HG03354 (cell line): ENCODE measurements around the gene KLHL18.
"Not testable (repeated sequence)": the region's sequence is repeated elsewhere in the genome, so short reads cannot be mapped to it uniquely, and the experiment has no call there.

Experiments used
- ATAC-seq: cut with Tn5 transposase; IDR thresholded peaks from one replicate; pipeline ENCODE4 v1.9.1; 2021; ENCODE audit warnings: mild to moderate bottlenecking; ENCODE audit not compliant: unreplicated experiment, poor library complexity, severe bottlenecking

Gene KLHL18

DNA sequence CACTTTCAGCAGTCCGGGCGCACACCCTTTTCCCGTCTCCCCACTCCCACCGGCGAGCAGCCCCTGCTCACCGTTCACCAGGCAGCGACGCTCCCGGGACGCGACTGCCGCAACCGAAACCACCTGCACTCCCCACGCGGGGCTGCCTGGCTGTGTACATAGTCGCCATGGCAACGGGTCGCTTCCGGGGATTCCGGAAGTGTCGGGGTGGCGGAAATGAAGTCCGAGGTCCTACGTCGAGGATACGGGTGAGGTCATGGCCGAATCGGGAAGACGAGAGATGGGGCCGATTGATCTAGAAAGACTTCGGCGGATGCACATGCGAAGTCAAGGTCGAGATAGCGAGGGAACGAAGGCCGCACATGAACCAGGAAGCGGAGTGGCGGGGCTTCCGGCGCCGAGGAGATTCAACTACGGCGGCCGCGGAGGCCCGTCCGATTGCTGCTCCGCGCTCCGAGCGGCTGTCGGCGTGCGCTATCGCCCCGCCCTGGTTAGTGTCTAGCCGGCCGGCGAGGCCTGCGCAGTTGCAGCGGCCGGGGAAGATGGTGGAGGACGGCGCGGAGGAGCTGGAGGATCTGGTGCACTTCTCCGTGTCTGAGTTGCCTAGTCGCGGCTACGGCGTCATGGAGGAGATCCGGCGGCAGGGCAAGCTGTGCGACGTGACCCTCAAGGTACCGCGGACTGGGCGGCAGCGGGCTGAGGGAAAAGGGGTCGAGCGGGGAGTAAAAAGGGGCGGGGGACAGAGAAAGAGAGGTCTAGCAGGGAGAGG is at the start of gene KLHL18, which contains the start of gene KIF9:
Gene KLHL18 (plus strand): TSS at position 521 of the 769 bp plus-strand sequence. CDS start 22 bp downstream, at position 543.
Gene KIF9 (minus strand): TSS at position 376 of the 769 bp plus-strand sequence. CDS start 5,425 bp downstream, outside the sequence.
- ATAC-seq = peak; percentile 81

DNA sequence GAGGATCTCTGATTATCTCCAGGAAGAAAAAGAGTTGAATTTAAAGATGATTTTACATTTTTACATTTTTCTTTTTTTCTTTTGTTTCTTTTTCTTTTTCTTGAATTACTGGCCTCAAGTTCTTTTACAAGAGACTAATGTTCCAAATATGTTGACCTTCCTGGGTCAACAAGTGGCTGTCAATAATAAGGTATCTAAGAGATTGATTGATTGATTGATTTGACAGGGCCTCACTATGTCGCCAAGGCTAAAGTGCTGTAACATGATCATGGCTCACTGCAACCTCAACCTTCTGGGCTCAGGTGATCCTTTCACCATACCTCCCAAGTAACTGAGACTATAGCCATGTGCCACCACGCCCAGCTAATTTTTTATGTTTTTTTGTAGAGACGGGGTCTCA is 44.7 kb upstream of the KLHL18 start:
- no peak for ATAC-seq

DNA sequence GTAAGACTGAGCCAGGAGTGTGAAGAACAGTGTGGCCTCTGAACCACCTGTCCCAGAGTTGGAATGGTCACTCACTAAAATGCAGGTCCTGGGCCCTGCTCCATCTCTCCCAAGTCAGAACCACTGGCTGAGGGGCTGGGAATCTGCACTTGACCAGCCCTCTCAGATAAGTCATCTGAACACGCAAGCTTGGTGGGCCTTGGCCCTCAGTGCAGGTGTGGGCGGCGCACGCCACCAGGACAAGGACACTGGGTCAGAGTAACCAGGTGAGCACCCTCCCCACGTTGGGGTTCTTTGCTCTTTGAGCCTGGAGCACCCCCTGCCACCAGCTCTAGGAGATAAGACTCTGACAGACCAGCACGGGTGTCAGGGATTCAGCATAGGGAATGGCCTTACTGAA is 42.8 kb upstream of the KLHL18 start:
- ATAC-seq = no peak

DNA sequence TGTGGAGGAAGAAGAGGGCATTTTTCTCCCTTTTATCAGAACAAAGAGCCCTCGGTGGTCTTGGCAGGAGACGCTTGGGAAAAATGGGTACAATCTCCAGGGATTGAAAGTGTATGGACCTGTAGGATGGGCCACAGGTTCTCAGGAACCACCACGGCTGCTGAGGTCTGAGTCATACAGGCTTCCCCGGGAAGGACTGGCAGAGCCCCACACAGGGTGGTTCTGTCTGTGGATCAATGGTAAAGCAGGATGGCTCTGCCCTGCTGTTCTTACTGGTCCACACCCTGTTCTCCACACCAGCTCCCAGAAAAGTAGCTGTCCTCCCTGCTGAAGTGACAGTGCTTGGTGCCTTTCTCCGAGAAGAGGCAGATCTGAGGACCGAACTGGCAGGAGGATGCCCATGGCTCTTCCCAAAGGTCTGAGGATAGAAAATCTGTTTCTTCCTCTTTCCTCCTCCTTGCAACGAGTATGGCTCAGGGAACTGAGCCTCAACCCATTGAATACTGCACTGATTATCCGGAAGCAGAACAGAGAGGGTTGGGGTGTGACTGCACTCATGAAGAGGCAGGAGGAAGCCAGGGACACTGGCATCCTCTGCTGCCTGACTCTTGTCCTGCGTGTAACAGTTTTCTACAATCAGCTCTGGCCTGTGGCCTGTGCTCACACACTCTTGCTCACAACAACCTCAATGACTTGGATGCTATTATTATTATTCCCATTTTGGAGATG is 39.2 kb upstream of the KLHL18 start:
- ATAC-seq = no peak

DNA sequence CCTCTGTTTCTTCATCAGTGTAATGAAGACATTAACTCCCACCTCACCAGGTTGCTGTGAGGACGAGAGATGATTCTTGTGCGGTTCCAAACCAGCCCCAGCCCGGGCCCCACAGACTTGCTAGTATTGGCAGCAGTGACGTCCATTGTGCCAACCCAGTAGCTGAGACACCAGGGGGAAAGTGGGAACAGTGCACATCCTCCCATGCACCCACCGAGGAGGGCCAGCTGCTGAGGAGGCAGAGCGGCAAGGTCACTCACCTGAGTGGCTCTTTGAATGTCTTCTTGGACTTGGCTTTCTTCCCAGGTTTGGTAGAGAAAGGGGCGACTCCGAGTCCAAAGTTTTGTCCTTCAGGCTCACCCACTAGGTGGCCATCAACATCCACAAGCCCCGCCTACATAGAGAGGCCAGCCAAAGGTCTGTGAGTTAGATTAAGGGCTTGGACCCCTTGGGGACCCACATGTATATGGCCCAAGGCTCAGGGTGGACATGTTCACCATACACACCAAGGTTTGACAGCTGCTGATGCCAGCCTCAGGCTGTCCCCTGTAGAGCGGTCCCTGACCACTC is 38.1 kb upstream of the KLHL18 start:
- no peak for ATAC-seq

DNA sequence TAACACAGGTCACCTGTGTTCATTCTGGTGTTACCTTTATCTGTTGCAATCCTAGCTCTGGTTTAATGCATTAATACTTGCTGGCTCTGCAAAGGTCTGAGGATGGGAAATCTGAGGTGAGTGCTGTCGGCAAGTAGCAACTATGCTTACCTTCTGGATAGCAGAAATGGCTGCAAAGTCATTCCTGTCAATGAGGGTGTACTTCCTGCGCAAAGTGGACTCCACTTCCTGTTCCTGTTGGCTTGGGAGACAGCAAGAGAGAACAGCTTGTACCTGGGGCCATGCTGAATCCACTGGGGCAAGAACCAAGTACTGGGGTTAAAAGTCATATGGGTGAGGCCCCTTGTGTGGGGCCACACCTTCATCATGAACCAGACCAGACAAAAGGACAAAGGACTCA is 37.5 kb upstream of the KLHL18 start:
- ATAC-seq = no peak

DNA sequence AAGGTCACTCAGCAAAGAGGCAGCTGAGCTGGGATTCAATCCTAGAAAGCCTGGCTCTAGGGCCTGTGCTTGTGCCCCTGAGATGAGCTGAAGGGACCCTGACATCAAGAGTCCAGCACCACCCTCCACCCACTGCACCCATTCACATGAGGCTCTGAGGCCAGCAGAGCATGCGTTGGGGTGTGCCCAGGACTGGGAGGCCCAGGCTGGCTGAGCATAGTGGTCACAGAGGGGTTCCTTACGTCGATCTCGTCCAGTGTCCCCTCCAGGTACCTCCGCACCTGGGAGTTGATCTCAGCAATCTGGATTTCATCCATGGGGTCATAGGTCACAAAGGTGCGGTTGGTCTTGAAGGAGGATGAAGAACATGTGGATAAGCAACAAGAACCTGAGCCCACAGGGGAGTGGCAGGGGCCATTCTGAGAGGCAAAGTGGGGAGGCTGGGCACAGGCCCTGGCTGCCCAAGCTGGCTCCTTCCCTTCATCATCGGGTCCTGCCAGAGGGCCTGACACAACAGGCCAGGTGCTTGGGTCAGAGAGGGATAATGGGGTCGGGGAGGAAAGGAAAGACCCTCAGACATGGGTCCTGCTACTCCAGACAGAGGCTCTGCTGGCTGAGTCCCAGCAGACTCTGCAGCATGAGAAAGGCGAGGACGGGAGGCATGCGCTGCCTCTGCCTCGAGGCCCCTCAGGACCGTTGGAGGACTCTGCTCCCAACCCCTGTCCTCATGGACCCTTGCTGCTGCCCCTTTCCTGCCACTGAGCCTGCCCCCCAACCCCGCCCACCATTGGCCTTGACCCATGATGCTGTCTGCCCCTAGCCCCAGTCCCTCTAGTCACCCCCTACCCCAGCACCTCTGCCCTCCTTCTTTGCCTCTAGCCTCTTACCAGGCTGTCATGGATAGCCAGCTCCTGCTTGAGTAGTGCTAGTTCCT is 35.3 kb upstream of the KLHL18 start:
- no peak for ATAC-seq

DNA sequence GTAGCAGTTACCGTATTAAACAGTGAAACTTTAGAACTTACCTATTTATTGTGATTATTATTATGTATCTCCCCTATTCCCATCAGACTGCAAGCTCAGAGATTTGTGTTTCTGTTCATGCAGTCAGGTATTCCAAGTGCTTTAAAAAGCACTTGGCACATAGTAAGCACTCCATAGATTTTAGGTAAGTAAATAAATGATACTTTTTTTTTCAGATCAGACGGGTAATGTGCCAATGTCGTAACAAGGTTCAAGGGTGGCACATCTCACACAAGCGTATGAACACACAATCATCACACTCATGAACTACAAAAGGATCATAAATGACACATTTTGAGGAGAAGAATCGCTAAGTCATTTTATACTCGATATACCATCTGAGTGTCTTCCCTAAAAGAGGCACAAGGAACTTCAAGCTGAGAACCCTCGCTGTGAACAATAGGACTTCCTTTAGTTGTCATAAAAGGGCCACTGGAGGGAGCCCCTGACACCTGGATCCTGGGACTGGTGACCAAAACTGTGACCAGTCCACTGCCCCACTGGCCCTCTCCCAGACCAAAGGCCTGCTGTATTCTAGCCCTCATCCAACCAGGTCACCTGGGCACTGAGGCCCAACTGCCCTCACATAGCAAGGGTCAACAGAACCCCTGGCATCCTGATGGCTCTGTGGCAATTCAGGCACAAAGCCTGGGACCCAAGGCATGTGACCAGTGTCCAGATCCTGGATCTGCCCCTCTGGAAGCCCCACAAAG is 32.3 kb upstream of the KLHL18 start:
- ATAC-seq = no peak

DNA sequence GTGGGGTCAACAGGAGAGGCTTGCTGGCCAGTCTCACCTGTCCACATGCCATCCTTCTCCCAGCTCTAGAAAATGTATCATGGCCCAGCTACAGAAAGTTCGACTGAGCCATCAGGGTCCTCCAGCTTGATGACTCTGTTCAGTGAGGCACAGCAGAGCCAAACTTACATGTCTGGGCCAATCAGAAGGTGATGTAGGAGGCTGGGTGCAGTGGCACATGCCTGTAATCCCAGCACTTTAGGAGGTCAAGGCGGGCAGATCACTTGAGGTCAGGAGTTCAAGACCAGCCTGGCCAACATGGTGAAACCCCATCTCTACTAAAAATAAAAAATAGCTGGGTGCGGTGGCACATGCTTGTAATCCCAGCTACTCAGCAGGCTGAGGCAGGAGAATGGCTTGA is 31.7 kb upstream of the KLHL18 start:
- not testable (repeated sequence) for ATAC-seq

DNA sequence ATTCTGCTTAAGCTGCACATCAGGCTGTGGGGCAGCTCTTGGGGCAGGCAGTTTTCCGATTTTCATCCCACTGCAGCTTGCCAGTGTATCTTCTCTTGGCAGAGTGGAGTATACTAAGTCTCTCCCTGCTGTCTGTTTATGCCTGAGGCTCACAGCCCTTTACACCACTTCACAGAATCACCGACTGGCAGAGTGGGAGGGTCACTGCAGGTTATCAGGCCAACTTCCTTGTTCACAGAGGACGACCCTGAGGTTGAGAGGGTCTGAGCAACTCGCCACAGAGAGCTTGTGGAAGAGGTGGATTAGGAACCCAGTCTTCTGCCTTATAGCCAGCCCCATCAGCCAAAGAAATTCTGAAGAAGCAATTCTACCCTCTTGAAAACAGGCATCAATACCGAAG is 31.1 kb upstream of the KLHL18 start:
- no peak for ATAC-seq

DNA sequence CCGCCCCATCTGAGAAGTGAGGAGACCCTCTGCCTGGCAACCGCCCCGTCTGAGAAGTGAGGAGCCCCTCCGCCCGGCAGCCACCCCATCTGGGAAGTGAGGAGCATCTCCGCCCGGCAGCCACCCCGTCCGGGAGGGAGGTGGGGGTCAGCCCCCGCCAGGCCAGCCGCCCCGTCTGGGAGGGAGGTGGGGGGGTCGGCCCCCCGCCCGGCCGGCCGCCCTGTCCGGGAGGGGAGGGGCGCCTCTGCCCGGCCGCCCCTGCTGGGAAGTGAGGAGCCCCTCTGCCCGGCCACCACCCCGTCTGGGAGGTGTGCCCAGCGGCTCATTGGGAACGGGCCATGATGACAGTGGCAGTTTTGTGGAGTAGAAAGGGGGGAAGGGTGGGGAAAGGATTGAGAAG is 26.4 kb upstream of the KLHL18 start:
- not testable (repeated sequence) for ATAC-seq

DNA sequence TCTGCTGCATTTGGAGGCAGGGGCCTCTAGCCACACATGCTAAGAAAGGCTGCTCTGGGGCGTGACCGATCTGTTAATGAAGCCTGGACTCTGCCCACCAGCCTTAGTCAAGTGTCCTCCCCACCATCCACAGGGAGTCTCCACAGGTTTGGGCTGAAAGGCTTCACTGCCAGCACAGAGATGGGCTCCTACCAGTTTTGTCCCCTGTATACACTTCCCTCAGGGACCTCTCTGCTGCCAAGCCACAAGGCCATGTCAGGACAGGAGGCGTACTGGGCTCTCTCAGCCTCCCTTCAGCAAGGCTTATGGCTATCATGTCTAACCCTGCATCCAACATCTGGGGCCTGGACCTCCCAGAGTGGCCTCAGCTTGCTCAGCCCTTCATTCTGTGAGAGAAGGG is 23.6 kb upstream of the KLHL18 start:
- no peak for ATAC-seq

DNA sequence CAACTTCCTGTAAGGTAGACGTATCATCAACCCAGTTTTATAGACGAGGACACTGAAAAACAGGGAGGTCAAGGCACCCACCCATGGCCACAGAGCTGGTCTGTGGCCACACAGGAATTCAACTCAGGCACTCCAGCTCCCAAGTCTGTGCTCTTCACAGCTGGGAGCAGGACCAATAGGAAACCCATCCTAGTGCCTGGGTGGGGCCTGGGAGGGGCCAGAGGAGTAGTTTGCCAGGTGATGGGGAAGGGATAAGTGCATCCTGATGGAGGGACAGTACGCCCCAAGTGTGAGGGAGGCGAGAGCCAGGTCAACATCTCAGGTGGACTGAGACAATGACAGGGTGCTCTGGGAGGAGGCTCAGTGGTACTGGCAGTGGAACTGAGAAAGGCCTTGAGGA is 22.1 kb upstream of the KLHL18 start:
- ATAC-seq = no peak

DNA sequence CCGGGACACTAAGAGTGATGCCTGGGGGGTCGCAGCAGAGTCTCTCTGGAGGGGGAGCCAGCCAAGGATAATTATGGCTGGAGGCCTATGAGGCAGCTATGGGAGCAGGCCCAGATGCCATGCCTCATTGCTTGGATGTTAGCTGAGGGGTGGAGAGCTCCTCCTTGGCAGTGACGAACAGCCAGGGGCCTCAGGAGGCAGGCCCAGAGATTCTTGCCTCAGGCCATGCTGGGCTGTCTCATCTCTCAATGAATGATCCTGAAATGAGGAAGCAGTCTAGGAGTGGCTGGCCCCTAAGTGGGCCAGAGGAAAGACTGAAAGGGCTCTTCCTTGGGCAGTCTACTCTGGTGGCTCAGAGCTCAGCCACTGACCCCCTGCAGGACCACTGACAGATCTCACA is 21.4 kb upstream of the KLHL18 start:
- ATAC-seq = no peak

DNA sequence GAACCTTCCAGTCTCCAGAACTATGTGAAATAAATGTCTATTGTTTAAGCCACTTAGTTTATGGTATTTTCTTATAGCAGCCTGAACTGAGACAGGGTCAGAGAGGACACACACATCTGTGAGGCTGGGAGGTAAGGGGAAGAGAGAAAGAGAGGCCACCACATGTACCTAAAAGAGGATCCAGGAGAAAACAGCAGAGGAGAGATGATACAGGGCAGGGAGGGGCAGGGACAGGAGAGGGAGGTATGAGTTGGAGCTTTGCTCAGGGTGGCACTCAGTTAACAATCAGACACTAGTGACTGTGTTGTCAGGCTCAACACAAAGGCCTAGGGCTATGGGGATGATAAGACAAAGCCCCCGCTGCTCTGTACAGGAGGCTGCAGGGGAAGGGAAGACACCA is 17.7 kb upstream of the KLHL18 start:
- ATAC-seq = no peak

DNA sequence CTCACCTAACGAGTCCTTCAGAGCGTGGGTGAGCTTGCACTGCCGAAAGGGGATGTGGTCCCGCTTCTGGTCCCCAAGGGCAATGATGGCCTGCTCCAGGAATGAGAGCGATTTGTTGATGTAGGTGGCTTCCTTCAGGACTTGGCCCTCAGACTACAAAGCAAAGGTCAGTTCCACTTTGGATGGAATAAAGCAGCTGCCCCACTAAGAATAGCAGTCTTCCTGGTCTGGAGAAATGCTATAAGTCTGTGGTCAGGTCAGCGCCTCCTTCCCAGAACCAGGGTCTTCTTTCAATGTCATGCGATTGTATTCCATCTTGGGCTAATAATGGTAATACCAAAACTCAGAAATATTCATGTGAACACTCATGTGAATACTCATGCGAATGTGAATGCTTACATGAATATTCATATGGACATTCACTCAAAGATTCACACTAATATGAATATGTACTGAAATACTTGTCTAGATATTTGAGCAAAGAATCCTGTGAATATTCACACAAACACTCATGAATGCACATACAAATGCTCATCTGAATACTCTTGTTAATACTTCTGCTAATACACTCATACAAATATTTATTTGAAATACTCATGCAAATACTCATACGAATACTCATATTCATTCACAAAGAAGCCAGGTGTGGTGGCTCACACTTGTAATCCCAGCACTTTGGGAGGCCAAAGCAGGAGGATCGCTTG is 16.9 kb upstream of the KLHL18 start:
- no peak for ATAC-seq

DNA sequence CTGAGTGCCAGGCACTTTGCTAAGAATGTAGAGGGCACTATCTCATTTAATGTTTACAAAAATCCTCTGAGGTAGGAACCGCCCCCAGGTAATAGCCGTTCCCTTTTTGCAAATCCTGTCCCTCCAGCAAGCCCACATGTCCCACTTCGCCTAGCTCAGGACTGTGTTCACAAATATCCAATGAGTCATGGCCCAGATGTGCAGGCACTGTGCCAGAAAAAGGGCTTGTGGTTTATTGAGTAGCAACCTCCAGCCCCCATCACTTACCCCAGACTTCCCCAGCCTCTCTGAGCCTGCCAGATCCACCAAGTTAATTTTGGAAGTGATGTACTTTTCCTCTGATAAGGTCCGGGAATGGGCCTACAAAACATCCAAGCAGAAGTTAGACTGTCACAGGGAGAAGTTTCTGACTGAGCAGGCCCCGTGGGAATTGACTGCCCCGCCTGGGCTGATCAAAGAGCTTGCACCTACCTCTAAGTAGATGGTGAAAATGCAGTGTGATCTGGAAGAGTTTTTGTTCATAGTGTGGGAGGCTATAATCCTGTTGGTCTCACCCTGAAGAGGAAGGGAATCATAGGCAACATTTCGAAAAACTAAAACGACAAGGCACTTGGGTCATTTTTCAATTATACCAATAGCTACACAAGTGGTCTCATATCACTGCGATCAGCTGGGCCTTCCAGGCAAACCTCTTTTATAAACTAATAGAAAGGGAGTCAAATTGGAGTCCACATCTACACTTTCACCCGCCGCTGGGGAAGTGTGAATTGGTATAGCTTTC is 15.8 kb upstream of the KLHL18 start:
- ATAC-seq = no peak

DNA sequence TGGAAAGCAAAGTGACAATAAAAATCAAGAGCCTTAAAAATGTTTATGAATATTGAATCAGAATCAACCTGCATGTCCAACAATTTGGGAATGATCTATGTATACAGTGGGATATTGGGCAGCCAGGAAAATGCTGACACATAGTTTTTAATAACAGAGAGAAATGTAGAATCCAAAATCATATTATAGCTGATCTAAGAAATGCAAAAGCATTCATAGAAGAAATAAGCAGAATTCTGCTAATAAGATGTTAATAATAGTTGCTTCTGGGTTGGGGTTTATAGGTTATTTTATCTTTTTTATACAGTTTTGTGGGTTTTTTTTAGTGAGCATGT is 15.3 kb upstream of the KLHL18 start:
- ATAC-seq = no peak
